ENCODE data around the gene RETREG1. TPM values are rescaled to one million over a fixed set of nuclear protein-coding genes. Genes with fewer than 3 reads are reported as not detected.

Gene RETREG1
- total and polyA plus RNA-seq, 8 donors = 1.9 to 26.0 (median 2.5) TPM

DNA sequence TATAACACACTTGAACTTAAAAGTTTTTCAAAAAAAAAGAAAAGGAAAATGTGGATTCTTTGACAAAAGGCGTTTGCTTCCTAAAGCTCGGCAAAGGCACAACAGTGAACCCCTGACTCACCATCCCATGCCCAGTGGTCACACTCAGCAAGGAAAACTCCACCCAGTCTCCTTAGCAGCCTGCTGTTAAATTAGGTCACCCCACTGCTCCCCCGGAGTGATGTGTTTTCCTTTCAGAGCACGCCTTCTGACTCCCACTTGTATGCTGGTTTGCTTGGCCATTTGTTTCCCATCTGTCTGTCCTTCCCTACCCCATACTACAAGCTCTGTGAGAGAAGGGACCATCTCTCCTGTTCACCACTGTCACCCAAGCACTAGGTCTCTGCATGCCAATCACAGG lies 23.8 kb downstream of the RETREG1 start:
- intact Hi-C loops (cut with DNase I) = no loop called here
- Histone ChIP-seq H3K27ac (no peak overlapping the region), H3K9me3 (no peaks in the 10 kb centered on the region), H3K4me3 (no peak overlapping the region), H3K36me3 (no peaks in the 10 kb centered on the region), H3K4me1 (no peaks in the 10 kb centered on the region), H3K27me3 (no peaks in the 10 kb centered on the region)
- TF ChIP-seq, protein P1, sequence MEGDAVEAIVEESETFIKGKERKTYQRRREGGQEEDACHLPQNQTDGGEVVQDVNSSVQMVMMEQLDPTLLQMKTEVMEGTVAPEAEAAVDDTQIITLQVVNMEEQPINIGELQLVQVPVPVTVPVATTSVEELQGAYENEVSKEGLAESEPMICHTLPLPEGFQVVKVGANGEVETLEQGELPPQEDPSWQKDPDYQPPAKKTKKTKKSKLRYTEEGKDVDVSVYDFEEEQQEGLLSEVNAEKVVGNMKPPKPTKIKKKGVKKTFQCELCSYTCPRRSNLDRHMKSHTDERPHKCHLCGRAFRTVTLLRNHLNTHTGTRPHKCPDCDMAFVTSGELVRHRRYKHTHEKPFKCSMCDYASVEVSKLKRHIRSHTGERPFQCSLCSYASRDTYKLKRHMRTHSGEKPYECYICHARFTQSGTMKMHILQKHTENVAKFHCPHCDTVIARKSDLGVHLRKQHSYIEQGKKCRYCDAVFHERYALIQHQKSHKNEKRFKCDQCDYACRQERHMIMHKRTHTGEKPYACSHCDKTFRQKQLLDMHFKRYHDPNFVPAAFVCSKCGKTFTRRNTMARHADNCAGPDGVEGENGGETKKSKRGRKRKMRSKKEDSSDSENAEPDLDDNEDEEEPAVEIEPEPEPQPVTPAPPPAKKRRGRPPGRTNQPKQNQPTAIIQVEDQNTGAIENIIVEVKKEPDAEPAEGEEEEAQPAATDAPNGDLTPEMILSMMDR (IDR thresholded peaks at IDR 0.05) = no peak
- DNase-seq (no peak), ATAC-seq (peak; percentile 38)

DNA sequence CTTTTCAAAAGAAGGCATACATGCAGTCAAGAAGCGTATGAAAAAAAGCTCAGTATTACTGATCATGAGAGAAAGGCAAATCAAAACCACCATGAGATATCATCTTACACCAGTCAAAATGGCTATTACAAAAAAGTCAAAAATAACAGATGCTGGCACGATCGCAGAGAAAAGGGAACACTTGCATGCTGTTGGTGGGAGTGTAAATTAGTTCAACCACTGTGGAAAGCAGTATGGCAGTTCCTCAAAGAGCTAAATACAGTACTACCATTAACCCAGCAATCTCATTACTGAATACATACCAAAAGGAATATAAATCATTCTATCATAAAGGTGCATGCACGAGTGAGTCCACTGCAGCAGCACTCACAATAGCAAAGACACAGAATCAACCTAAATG lies 24.5 kb downstream of the RETREG1 start:
- no peak overlapping the region for H3K27ac ChIP-seq
- ATAC-seq = no peak
- intact Hi-C loops (cut with DNase I) = no loop called here
- no peaks in the 10 kb centered on the region for H3K9me3 ChIP-seq
- no peak for DNase-seq
- H3K4me3 ChIP-seq = no peak overlapping the region
- TF ChIP-seq, protein P1 (IDR thresholded peaks at IDR 0.05) = no peak
- no peaks in the 10 kb centered on the region for H3K4me1 ChIP-seq
- no peaks in the 10 kb centered on the region for H3K27me3 ChIP-seq
- no peaks in the 10 kb centered on the region for H3K36me3 ChIP-seq

DNA sequence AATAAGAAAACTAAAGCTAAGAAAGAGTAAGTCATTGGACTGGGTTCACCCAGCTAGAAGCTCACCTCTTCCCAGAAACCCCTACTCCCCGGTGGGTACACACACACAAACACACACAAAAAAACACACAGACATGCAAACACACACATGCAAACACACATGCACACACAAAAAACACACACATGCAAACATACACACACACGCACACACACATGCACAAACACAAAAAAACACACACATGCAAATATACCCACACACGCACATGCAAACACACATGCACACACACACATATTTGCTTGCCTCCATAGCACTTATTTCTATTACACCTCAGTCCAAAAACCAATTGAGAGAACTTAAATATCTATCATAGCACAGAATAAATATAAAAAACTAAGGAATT lies 26.1 kb downstream of the RETREG1 start:
- no peak for ATAC-seq

DNA sequence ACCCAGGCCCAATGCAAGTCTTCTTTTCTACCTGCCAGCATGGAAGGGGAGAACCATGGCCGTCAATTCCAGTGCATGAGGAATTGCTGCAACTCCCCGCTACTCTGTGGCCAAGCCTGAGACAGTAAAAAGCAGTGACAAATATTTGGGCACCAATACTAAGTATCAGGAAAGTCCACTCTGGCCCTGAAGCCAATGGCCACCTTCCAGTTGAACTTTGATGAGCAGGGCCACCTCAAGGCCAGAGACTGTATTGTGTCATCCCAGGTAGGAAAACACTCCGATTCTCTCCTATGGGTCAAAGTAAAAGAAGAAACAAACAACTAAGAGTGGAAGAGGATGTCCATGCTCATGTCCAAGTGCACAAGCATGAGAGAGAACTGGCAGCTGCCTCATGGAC lies 27.1 kb downstream of the RETREG1 start:
- H3K4me1 ChIP-seq = no peaks in the 10 kb centered on the region
- DNase-seq (no peak), ATAC-seq (no peak)
- H3K36me3 ChIP-seq = no peaks in the 10 kb centered on the region
- no peak overlapping the region for H3K27ac ChIP-seq
- no peaks in the 10 kb centered on the region for H3K27me3 ChIP-seq
- H3K9me3 ChIP-seq = no peaks in the 10 kb centered on the region
- H3K4me3 ChIP-seq = no peak overlapping the region
- TF ChIP-seq, protein P1 (IDR thresholded peaks at IDR 0.05) = no peak
- intact Hi-C loops (cut with DNase I) = no loop called here

More for the DNA sequence above, 26.1 kb downstream of the RETREG1 start:
- Histone ChIP-seq H3K4me3 (no peak overlapping the region), H3K27ac (no peak overlapping the region), H3K27me3 (no peaks in the 10 kb centered on the region), H3K9me3 (no peaks in the 10 kb centered on the region), H3K36me3 (no peaks in the 10 kb centered on the region), H3K4me1 (no peaks in the 10 kb centered on the region)
- TF ChIP-seq, protein P1 (IDR thresholded peaks at IDR 0.05) = no peak
- DNase-seq = no peak
- intact Hi-C loops (cut with DNase I) = no loop called here

DNA sequence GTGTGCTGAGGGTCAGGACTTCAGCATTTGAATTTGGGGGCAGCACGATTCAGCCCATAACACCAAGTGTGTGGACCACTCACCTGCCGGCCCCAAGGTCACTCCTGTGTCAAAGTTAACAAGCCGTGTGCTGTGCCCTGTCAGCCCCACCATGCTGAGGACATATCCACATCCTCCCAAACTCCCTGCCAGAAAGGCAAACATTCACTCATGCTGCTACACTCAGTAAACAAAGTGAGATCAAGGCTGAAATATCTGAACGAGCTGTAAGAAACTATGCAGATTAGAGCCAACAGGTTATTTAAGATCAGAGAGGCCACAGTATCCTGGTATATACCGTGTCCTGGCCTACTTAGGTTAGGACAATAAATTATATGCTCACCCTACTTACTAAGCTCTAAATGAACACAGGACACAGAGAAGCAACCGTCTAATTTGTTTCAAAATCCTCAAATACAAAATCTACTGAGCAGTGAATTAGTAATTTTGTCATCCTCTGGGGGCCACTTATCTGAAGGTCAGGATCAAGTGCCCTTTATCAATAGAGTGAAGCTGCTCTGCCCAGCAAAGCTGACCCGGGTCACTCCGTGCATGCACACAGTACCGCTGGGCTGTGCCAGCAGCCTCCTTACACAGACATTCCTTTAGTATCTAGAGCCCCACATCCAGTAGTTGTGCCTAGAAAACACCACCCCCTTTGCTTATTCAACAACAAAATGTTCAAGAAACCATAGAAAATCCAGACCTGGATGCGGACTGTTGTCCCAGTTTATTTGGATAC lies 28.2 kb downstream of the RETREG1 start:
- ATAC-seq (peak; percentile 68), DNase-seq (no peak)
- Histone ChIP-seq H3K36me3 (no peaks in the 10 kb centered on the region), H3K9me3 (no peaks in the 10 kb centered on the region), H3K27me3 (no peaks in the 10 kb centered on the region), H3K4me1 (no peaks in the 10 kb centered on the region), H3K4me3 (no peak overlapping the region), H3K27ac (no peak overlapping the region)
- TF ChIP-seq, protein P1 (IDR thresholded peaks at IDR 0.05) = no peak
- intact Hi-C loops (cut with DNase I) = no loop called here

All from left lung (tissue), 10 donors.